GM21381 (cell line): ENCODE measurements around the gene PSRC1.
"Not testable (repeated sequence)": the region's sequence is repeated elsewhere in the genome, so short reads cannot be mapped to it uniquely, and the experiment has no call there.

Experiments
- ATAC-seq: cut with Tn5 transposase; IDR thresholded peaks from one replicate; pipeline ENCODE4 v1.9.1; 2021; ENCODE audit warnings: mild to moderate bottlenecking, moderate library complexity; ENCODE audit not compliant: unreplicated experiment

The PSRC1 gene

DNA sequence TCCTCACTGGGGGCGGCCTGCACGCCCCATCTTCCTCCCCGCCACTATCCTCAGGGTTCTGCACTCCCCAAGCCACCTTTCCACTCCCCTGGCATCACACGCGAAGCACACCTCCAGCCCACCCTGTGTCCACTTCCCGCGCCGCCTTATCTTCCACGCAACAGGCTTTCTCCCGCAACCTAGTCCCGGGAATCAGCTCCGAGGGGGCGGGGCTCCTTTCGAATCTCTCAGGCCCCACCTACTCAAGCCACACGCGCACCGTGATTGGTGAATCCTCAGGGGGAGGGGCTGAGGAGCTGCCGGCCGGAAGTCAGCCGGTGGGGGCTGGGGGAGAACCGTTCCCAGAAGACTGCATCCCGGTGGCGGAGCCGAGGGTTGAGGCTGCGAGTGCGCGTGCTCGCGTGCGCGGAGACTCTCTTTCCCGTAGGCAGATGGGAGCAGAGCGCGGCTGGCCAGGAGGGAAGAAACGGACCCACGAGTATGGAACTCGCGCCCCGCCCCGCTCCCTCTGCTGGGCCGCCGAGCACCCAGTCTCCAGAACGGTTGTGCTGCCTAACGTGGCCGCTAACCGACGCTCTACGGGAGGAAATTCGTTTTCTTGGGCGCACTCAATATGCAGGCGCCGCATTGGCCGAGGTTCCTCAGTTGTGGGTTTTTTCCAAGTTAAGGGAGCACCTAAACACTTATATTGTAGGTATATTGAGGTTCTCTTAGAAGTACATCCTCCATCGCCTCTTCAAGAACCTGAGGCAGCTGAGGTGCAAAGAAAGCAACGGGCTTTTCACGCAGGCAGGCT is at the start of gene PSRC1:
Gene PSRC1, minus strand, starts transcription at position 194 of the 796 bp plus-strand sequence.
- ATAC-seq: peak; percentile 92

GRCh38 chr1:109331113-109331512 is 48.2 kb upstream of the PSRC1 start:
- ATAC-seq: no peak

GRCh38 chr1:109327285-109327684 is 44.3 kb upstream of the PSRC1 start:
- ATAC-seq: no peak

- ATAC-seq: no peak
These were observed 40.0 kb upstream of the PSRC1 start for GRCh38 chr1:109322974-109323373.

DNA sequence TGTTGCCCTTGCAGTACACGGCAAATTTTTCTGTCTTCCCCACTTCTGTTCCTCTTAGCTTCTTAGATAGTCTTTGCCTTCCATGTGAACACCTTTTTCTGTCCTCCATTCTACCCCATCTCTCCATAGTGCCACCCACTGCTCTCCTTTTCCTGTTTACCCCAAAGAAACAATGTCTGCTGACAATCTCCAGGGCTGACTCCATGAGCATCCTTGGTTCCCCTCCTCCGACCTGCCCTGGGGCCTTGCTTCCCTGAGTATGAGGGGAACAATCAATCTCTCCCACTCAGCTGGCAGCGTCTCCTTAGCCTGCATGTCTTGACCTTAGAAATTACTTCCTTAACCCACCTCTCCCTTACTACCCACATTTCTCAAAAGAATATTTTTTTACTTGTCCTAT is 36.2 kb upstream of the PSRC1 start:
- ATAC-seq: no peak

DNA sequence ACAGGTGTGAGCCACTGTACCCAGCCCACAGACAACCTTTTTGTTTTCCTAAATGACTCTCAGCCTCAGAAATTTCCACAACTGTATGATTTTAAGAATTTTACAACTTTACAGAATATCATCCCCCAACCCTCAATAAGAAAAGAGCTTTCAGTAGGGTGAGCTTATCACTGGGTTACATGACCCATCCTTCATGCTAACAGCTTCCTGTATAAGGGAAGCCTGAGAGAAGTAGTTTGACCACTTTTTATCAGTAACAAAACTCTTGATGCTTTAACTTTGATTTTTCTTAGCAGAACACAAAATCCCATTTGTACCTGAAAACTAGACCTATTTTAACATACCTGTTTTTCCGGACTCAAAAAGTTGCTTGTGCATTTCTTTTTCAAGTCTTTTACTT is 33.6 kb upstream of the PSRC1 start:
- no peak for ATAC-seq

DNA sequence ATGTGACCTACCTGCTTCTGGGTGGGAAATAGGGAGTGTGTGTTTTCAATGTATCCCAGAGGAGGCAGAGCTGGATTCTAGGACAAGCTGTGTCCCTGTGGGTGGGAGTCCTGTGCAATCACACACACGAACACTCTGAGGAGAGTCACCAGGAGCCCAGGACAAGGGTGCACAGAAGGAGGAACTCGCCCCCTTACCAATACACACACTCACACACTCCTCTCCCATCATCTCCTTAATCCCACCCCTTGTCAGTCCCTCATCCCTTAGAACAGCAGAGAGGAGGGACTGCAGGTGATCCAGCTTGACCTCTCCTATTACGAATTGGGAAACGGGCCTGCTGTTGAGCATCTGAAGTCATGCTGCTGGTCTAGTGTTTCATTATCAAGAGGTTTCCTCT is 32.3 kb upstream of the PSRC1 start:
- ATAC-seq: no peak

- ATAC-seq: no peak
These were observed 31.9 kb upstream of the PSRC1 start for GRCh38 chr1:109314795-109315194.

GRCh38 chr1:109312978-109313775 is 30.2 kb upstream of the PSRC1 start:
- no peak for ATAC-seq

- no peak for ATAC-seq
These were observed 29.3 kb upstream of the PSRC1 start for GRCh38 chr1:109312246-109312645.

- no peak for ATAC-seq
These were observed 26.4 kb upstream of the PSRC1 start for GRCh38 chr1:109309347-109309746.

- no peak for ATAC-seq
These were observed 24.5 kb upstream of the PSRC1 start for GRCh38 chr1:109307274-109308021.

DNA sequence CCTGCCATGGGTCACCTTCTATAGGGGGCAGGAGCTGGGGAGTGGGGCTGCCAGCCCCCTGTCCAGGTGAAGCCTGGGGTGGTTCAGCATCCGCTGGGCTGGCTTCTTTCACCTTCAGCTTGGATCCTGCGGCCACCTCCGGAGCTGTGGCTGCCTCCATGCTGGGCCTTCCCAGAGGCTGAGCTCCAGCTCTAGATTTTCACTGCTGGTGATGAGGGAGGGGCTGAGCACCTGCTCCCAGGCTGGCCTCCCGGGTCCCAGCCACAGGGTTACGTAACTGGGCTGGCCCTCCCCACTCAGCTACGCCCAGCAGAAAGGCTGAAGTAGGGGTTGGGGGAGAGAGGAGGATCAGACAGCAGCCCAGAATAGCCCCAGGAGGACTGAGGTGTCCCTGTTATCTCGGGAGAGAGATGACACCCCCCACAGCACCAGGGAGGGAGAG is 23.9 kb upstream of the PSRC1 start, which contains the start of gene MYBPHL:
Gene MYBPHL, minus strand, starts transcription at position 180 of the 442 bp plus-strand sequence. Its CDS starts 20 bp downstream, at position 160.
- ATAC-seq: no peak

GRCh38 chr1:109305991-109306390 is 23.0 kb upstream of the PSRC1 start:
- not testable (repeated sequence) for ATAC-seq

- ATAC-seq: no peak
These were observed 21.4 kb upstream of the PSRC1 start for GRCh38 chr1:109304226-109304920.

- ATAC-seq: no peak
These were observed 18.9 kb upstream of the PSRC1 start for GRCh38 chr1:109301874-109302273.

DNA sequence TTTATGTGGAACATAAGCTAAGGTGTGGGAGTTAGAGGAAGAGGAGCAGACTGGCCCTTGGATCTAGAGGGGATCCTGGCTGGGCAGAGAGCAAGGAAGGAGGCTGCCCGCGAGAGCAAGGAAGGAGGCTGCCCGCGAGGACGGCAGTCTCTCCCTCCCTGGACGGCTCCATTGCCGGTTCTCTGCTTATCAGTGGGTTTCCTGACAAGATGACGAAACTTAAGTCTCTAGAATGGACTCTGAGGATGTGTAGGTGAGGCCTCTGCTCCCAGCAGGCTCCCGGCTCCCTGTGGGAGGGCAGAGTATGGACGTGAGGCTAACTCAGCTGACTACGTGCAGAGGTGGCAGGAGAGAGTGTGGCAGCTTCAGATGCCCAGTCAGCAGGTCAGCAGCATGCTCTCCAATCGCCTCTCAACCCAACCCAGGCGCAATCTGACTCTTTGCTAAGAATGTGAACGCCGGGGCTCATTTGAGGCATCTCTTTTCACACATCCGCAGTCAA is 17.8 kb upstream of the PSRC1 start:
- no peak for ATAC-seq

DNA sequence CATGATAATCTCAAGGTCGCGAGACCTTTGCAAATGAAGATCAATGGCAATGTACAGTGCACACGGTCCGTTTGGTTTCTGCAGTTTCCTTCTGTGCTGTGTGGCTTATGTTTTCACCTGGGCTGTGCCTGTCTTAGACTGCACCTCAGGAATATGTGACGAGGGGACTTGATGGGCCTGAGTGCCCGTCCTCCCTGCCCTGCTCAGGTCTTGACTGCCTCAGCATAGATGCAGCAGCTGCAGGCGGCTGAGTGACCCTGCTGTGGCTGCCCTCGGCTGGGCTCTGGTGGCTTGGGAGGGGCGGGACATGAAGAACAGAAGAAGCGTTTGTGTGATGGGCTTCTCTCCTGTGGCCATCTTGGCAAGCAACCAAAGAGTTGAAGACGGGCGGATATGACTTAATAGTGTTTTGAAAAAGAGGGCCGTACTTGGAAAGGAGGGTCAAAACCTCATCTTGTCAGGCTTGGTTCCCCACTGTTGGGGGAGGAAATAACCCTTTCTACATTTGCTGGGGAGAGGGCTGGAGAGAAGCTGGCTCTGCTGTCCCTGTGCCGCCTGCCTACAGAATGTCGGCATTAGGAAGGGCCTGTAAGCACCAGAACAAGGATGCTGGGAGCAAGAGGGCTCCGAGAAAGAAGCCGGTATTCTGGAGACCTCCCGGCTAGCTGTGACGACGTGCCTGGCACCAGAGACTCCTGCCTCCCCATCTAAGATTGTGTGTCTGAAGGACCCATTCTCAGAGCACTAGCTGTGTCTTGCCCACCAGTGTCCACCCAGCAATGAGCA is 16.8 kb upstream of the PSRC1 start:
- ATAC-seq: no peak

GRCh38 chr1:109298666-109299557 is 16.0 kb upstream of the PSRC1 start:
- no peak for ATAC-seq
